Measurements from ENCODE around the gene TEAD4.
A peak's percentile ranks its signal among the peaks of the same experiment; 100 is the strongest.

TEAD4 gene

GRCh38 chr12:2963760-2964292 lies 4.6 kb downstream of the TEAD4 start:
- no peaks in the 10 kb centered on the region; a peak in 1 of 22 replicates for H3K27me3 ChIP-seq
- TF ChIP-seq Cebpa-rat (IDR thresholded peaks at IDR 0.05): no peak
- H3K4me2 ChIP-seq: peak overlapping the region in 7 of 11 experiments; percentile 5 to 55 (median 24); a peak in 7 of 22 replicates
- H3K4me1 ChIP-seq: peaks cover 16 to 38% (median 30%) of the 10 kb centered on the region in 10 experiments
- H3K27ac ChIP-seq: no peak overlapping the region
- H3K36me3 ChIP-seq: peaks cover 0 to 39% (median 28%) of the 10 kb centered on the region in 11 experiments; a peak in 12 of 22 replicates
- H3K9ac ChIP-seq: no peak overlapping the region
- H3K4me3 ChIP-seq: no peak overlapping the region
- H3K9me3 ChIP-seq (replicated peaks in 1 of 11): no peaks in the 10 kb centered on the region
- H4K20me1 ChIP-seq: peaks cover 0 to 81% (median 41%) of the 10 kb centered on the region in 11 experiments; a peak in 19 of 22 replicates

GRCh38 chr12:2967651-2968050 lies 8.5 kb downstream of the TEAD4 start:
- no peaks in the 10 kb centered on the region for H3K9me3 ChIP-seq (replicated peaks in 1 of 11)
- TF ChIP-seq Cebpa-rat (IDR thresholded peaks at IDR 0.05): no peak
- no peak overlapping the region for H3K4me2 ChIP-seq
- H3K27ac ChIP-seq: no peak overlapping the region
- no peak overlapping the region for H3K4me3 ChIP-seq
- no peaks in the 10 kb centered on the region for H3K27me3 ChIP-seq
- H3K36me3 ChIP-seq: peaks cover 0 to 65% (median 39%) of the 10 kb centered on the region in 11 experiments; a peak in 13 of 22 replicates
- H4K20me1 ChIP-seq: peaks cover 0 to 91% (median 40%) of the 10 kb centered on the region in 11 experiments; a peak in 17 of 22 replicates
- H3K9ac ChIP-seq: no peak overlapping the region
- H3K4me1 ChIP-seq: peaks cover 6 to 31% (median 26%) of the 10 kb centered on the region in 10 experiments; a peak in 19 of 20 replicates

GRCh38 chr12:2970744-2971143 lies 11.5 kb downstream of the TEAD4 start:
- H3K9ac ChIP-seq: no peak overlapping the region

GRCh38 chr12:2973566-2973965 lies 14.4 kb downstream of the TEAD4 start:
- H3K27me3 ChIP-seq: no peaks in the 10 kb centered on the region
- no peak overlapping the region for H3K4me3 ChIP-seq
- H3K4me1 ChIP-seq: peaks cover 6 to 22% (median 12%) of the 10 kb centered on the region in 10 experiments; a peak in 18 of 20 replicates
- no peak for TF ChIP-seq Cebpa-rat (IDR thresholded peaks at IDR 0.05)
- no peak overlapping the region for H3K4me2 ChIP-seq
- no peaks in the 10 kb centered on the region for H3K9me3 ChIP-seq (replicated peaks in 1 of 11)
- peaks cover 0 to 68% (median 27%) of the 10 kb centered on the region in 11 experiments; a peak in 12 of 22 replicates for H3K36me3 ChIP-seq
- H3K27ac ChIP-seq: no peak overlapping the region
- H3K9ac ChIP-seq: no peak overlapping the region
- H4K20me1 ChIP-seq: peaks cover 0 to 77% (median 49%) of the 10 kb centered on the region in 11 experiments; a peak in 17 of 22 replicates

More at GRCh38 chr12:2970744-2971143, 11.5 kb downstream of the TEAD4 start:
- no peak for TF ChIP-seq Cebpa-rat (IDR thresholded peaks at IDR 0.05)
- peaks cover 6 to 22% (median 12%) of the 10 kb centered on the region in 10 experiments; a peak in 18 of 20 replicates for H3K4me1 ChIP-seq
- H3K27me3 ChIP-seq: no peaks in the 10 kb centered on the region
- H3K4me2 ChIP-seq: peak overlapping the region; percentile 20 to 64 (median 40); a peak in 18 of 22 replicates
- H3K9me3 ChIP-seq (replicated peaks in 1 of 11): no peaks in the 10 kb centered on the region
- peaks cover 0 to 67% (median 35%) of the 10 kb centered on the region in 11 experiments; a peak in 12 of 22 replicates for H3K36me3 ChIP-seq
- peaks cover 0 to 82% (median 36%) of the 10 kb centered on the region in 11 experiments; a peak in 17 of 22 replicates for H4K20me1 ChIP-seq
- no peak overlapping the region for H3K4me3 ChIP-seq
- no peak overlapping the region for H3K27ac ChIP-seq

- Histone ChIP-seq H3K4me2 (no peak overlapping the region), H3K4me1 (peaks cover 6 to 20% (median 12%) of the 10 kb centered on the region in 10 experiments; a peak in 18 of 20 replicates), H3K27ac (no peak overlapping the region), H3K9me3 (replicated peaks in 1 of 11) (no peaks in the 10 kb centered on the region), H3K9ac (no peak overlapping the region), H3K4me3 (no peak overlapping the region), H3K36me3 (peaks cover 0 to 68% (median 28%) of the 10 kb centered on the region in 11 experiments; a peak in 16 of 22 replicates), H3K27me3 (no peaks in the 10 kb centered on the region), H4K20me1 (peaks cover 0 to 67% (median 39%) of the 10 kb centered on the region in 11 experiments; a peak in 17 of 22 replicates)
- TF ChIP-seq Cebpa-rat (IDR thresholded peaks at IDR 0.05): no peak
These were observed 15.4 kb downstream of the TEAD4 start for GRCh38 chr12:2974560-2974971.

GRCh38 chr12:2976581-2976996 lies 17.4 kb downstream of the TEAD4 start:
- no peak overlapping the region for H3K4me3 ChIP-seq
- no peaks in the 10 kb centered on the region for H3K27me3 ChIP-seq
- no peak overlapping the region for H3K4me2 ChIP-seq
- H3K9me3 ChIP-seq (replicated peaks in 1 of 11): no peaks in the 10 kb centered on the region
- 0 out of 20 replicates have a peak, but pooled peaks cover 0 to 2% (median 0%) of the 10 kb centered on the region in 10 experiments for H3K4me1 ChIP-seq
- no peak for TF ChIP-seq Cebpa-rat (IDR thresholded peaks at IDR 0.05)
- peaks cover 0 to 69% (median 30%) of the 10 kb centered on the region in 11 experiments; a peak in 14 of 22 replicates for H4K20me1 ChIP-seq
- peaks cover 0 to 73% (median 39%) of the 10 kb centered on the region in 11 experiments; a peak in 16 of 22 replicates for H3K36me3 ChIP-seq
- H3K27ac ChIP-seq: no peak overlapping the region
- H3K9ac ChIP-seq: no peak overlapping the region

- Histone ChIP-seq H3K36me3 (peaks cover 0 to 75% (median 37%) of the 10 kb centered on the region in 11 experiments; a peak in 16 of 22 replicates), H4K20me1 (peaks cover 0 to 73% (median 39%) of the 10 kb centered on the region in 11 experiments; a peak in 14 of 22 replicates), H3K27me3 (no peaks in the 10 kb centered on the region), H3K4me3 (no peak overlapping the region), H3K9ac (no peak overlapping the region), H3K27ac (no peak overlapping the region), H3K4me1 (peaks cover 0 to 5% (median 0%) of the 10 kb centered on the region in 10 experiments; a peak in 4 of 20 replicates), H3K9me3 (replicated peaks in 1 of 11) (no peaks in the 10 kb centered on the region), H3K4me2 (no peak overlapping the region)
- TF ChIP-seq Cebpa-rat (IDR thresholded peaks at IDR 0.05): no peak
These were observed 18.6 kb downstream of the TEAD4 start for GRCh38 chr12:2977776-2978175.

GRCh38 chr12:2979806-2980205 lies 20.6 kb downstream of the TEAD4 start:
- no peak for TF ChIP-seq Cebpa-rat (IDR thresholded peaks at IDR 0.05)
- H3K9ac ChIP-seq: no peak overlapping the region
- H3K9me3 ChIP-seq (replicated peaks in 1 of 11): no peaks in the 10 kb centered on the region
- peaks cover 0 to 70% (median 37%) of the 10 kb centered on the region in 11 experiments; a peak in 16 of 22 replicates for H3K36me3 ChIP-seq
- peaks cover 11 to 23% (median 16%) of the 10 kb centered on the region in 10 experiments for H3K4me1 ChIP-seq
- peaks cover 0 to 65% (median 29%) of the 10 kb centered on the region in 11 experiments; a peak in 14 of 22 replicates for H4K20me1 ChIP-seq
- no peak overlapping the region for H3K4me3 ChIP-seq
- no peak overlapping the region for H3K27ac ChIP-seq
- no peaks in the 10 kb centered on the region for H3K27me3 ChIP-seq
- no peak overlapping the region for H3K4me2 ChIP-seq

- peaks cover 0 to 3% (median 0%) of the 10 kb centered on the region in 11 experiments; a peak in 5 of 22 replicates for H3K9me3 ChIP-seq (replicated peaks in 1 of 11)
- H3K27ac ChIP-seq: no peak overlapping the region
- H3K27me3 ChIP-seq: no peaks in the 10 kb centered on the region
- no peak for TF ChIP-seq Cebpa-rat (IDR thresholded peaks at IDR 0.05)
- no peak overlapping the region for H3K4me3 ChIP-seq
- H3K4me1 ChIP-seq: peaks cover 11 to 23% (median 16%) of the 10 kb centered on the region in 10 experiments
- H3K4me2 ChIP-seq: no peak overlapping the region
- peaks cover 0 to 64% (median 29%) of the 10 kb centered on the region in 11 experiments; a peak in 14 of 22 replicates for H4K20me1 ChIP-seq
- H3K9ac ChIP-seq: no peak overlapping the region
- peaks cover 0 to 73% (median 38%) of the 10 kb centered on the region in 11 experiments; a peak in 19 of 22 replicates for H3K36me3 ChIP-seq
These were observed 21.4 kb downstream of the TEAD4 start for GRCh38 chr12:2980630-2981029.

Data from BLaER1 treated with 17β-estradiol and CSF1 and Interleukin-3, amounts not matched to agents 10 nM and 100 nM (cell line).